ENCODE results near the gene GABRR2. TPM values are rescaled to one million over a fixed set of nuclear protein-coding genes. Genes with fewer than 3 reads are reported as not detected.

The GABRR2 gene
- total RNA-seq, 4 donors from 2014 or later: 0.70 to 6.6 (median 2.1) TPM

DNA sequence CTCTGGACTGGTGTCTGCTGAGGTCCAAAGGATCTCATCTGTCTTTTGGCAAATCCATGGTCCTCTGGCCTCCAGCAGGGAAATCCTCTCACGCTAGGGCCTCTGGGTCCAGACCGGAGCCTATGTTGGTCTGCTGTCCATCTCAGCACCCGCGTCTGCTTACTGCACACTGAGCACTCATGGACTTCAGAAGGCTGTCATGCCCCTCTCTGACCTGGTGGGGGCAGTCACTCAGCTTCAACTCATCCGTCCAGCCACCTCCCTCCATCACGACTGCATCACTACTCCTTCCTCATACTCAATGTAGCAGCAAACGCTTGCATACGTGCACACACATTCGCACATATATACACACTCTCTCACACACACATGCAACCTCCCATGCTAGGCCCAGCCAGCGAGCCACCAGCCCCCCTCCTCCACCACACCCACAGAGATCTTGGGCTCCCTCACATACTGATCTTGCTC lies 33.3 kb downstream of the GABRR2 start:
- H3K4me3 ChIP-seq: no peak overlapping the region
- no peaks in the 10 kb centered on the region for H3K36me3 ChIP-seq
- H3K27ac ChIP-seq: no peak overlapping the region
- no peaks in the 10 kb centered on the region for H3K27me3 ChIP-seq
- H3K4me1 ChIP-seq: no peaks in the 10 kb centered on the region
- no peaks in the 10 kb centered on the region for H3K9me3 ChIP-seq
- DNase-seq: peak in 2 of 3 donors; percentile 35 to 65
- TF ChIP-seq CTCF (IDR thresholded peaks at IDR 0.05) (peak in 4 of 6 experiments; percentile 12 to 42 (median 37)), POLR2A (IDR thresholded peaks at IDR 0.05) (no peak)

- Histone ChIP-seq H3K36me3 (no peaks in the 10 kb centered on the region), H3K27me3 (no peaks in the 10 kb centered on the region), H3K9me3 (no peaks in the 10 kb centered on the region), H3K27ac (no peak overlapping the region), H3K4me1 (no peaks in the 10 kb centered on the region), H3K4me3 (no peak overlapping the region)
- no peak for DNase-seq
- TF ChIP-seq POLR2A (IDR thresholded peaks at IDR 0.05): no peak
- TF ChIP-seq CTCF (IDR thresholded peaks at IDR 0.05): no peak
Observed at GRCh38 chr6:89278956-89279355, 36.1 kb downstream of the GABRR2 start.

- no peaks in the 10 kb centered on the region for H3K9me3 ChIP-seq
- DNase-seq: no peak
- TF ChIP-seq CTCF (IDR thresholded peaks at IDR 0.05) (no peak), POLR2A (IDR thresholded peaks at IDR 0.05) (no peak)
- no peak overlapping the region for H3K27ac ChIP-seq
- no peaks in the 10 kb centered on the region for H3K36me3 ChIP-seq
- no peak overlapping the region for H3K4me3 ChIP-seq
- no peaks in the 10 kb centered on the region for H3K4me1 ChIP-seq
- no peaks in the 10 kb centered on the region for H3K27me3 ChIP-seq
Observed at GRCh38 chr6:89275900-89276299, 39.2 kb downstream of the GABRR2 start.

DNA sequence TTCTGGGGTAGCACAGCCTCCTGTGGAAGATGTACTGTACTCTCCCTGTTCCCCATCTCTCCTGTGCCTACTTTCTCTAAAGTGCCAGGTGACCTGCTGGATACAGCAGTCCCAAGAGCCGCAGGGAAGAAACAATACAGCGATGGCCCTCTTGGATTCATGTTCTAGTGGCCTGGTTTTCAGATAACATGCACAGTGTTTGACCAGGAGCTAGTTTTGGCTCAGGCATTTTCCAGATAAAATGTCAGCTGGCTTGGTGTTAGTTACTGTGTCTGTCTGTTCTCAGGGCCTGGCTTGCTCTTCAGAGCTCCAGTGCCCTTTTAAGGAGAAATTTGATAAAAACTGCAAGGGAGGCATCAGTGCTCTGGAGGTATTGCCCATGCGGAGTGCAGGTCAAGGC lies 41.3 kb downstream of the GABRR2 start:
- Histone ChIP-seq H3K9me3 (no peaks in the 10 kb centered on the region), H3K27me3 (no peaks in the 10 kb centered on the region), H3K36me3 (no peaks in the 10 kb centered on the region), H3K27ac (no peak overlapping the region), H3K4me3 (no peak overlapping the region), H3K4me1 (no peaks in the 10 kb centered on the region)
- TF ChIP-seq POLR2A (IDR thresholded peaks at IDR 0.05): no peak
- TF ChIP-seq CTCF (IDR thresholded peaks at IDR 0.05): no peak
- DNase-seq: no peak

DNA sequence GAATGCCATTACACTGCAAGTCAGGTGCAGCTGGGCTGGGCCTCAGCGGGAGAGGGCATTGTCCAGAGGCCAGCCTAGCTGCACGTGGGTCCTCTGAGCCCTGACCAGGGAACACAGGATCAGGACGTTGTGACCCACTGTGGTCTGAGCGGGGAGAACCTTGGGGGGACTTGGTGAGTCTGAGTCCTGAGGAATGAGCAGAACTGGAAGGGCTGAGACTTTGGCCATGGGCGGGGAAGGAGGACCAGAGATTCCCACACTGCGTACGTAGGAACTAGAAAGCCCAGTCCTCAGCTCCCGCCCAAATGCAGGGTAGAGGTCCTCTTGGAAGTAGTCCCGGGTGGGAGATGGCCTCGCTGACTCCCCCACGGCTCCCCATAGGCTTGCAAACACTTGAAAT lies 42.5 kb downstream of the GABRR2 start:
- no peak for DNase-seq
- no peak overlapping the region for H3K4me3 ChIP-seq
- H3K27me3 ChIP-seq: no peaks in the 10 kb centered on the region
- H3K9me3 ChIP-seq: no peaks in the 10 kb centered on the region
- no peaks in the 10 kb centered on the region for H3K36me3 ChIP-seq
- no peak for TF ChIP-seq POLR2A (IDR thresholded peaks at IDR 0.05)
- no peak for TF ChIP-seq CTCF (IDR thresholded peaks at IDR 0.05)
- H3K27ac ChIP-seq: no peak overlapping the region
- H3K4me1 ChIP-seq: no peaks in the 10 kb centered on the region

Measured in Peyer's patch (tissue), 4 donors.